ENCODE results near the gene AIPL1.

Gene AIPL1

GRCh38 chr17:6480303-6480675 lies 45.4 kb upstream of the AIPL1 start:
- H3K4me2 ChIP-seq (ENCODE audit: low read depth, low read length, poor library complexity, severe bottlenecking) = no peak overlapping the region
- H3K9me2 ChIP-seq (replicated peaks; ENCODE audit: low read depth, low read length) = no peaks in the 10 kb centered on the region
- no peak overlapping the region for H3K4me3 ChIP-seq (ENCODE audit: low read length, poor library complexity, severe bottlenecking)
- no peaks in the 10 kb centered on the region for H3K36me3 ChIP-seq (ENCODE audit: insufficient read depth, low read length)
- H2AFZ ChIP-seq (ENCODE audit: low read length) = no peak overlapping the region
- TF ChIP-seq EZH2phosphoT487 (IDR thresholded peaks at IDR 0.05; ENCODE audit: borderline replicate concordance) = no peak
- TF ChIP-seq, protein P1, sequence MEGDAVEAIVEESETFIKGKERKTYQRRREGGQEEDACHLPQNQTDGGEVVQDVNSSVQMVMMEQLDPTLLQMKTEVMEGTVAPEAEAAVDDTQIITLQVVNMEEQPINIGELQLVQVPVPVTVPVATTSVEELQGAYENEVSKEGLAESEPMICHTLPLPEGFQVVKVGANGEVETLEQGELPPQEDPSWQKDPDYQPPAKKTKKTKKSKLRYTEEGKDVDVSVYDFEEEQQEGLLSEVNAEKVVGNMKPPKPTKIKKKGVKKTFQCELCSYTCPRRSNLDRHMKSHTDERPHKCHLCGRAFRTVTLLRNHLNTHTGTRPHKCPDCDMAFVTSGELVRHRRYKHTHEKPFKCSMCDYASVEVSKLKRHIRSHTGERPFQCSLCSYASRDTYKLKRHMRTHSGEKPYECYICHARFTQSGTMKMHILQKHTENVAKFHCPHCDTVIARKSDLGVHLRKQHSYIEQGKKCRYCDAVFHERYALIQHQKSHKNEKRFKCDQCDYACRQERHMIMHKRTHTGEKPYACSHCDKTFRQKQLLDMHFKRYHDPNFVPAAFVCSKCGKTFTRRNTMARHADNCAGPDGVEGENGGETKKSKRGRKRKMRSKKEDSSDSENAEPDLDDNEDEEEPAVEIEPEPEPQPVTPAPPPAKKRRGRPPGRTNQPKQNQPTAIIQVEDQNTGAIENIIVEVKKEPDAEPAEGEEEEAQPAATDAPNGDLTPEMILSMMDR (conservative IDR thresholded peaks at IDR 0.05; ENCODE audit: low read length) = no peak
- no peaks in the 10 kb centered on the region for H3K4me1 ChIP-seq (ENCODE audit: insufficient read depth, low read length, poor library complexity, severe bottlenecking)
- no peaks in the 10 kb centered on the region for H3K27me3 ChIP-seq (ENCODE audit: insufficient read depth, low read length, poor library complexity, severe bottlenecking)
- H3K9ac ChIP-seq (ENCODE audit: low read depth, low read length, poor library complexity, severe bottlenecking) = no peak overlapping the region
- no peaks in the 10 kb centered on the region for H3F3A ChIP-seq (ENCODE audit: low read depth)
- H3K79me2 ChIP-seq (ENCODE audit: insufficient read depth, low read length) = no peaks in the 10 kb centered on the region
- no peaks in the 10 kb centered on the region for H4K20me1 ChIP-seq (ENCODE audit: insufficient read depth, low read length, poor library complexity, severe bottlenecking)
- no peaks in the 10 kb centered on the region for H3K9me3 ChIP-seq (ENCODE audit: insufficient read depth, low read depth, low read length)

DNA sequence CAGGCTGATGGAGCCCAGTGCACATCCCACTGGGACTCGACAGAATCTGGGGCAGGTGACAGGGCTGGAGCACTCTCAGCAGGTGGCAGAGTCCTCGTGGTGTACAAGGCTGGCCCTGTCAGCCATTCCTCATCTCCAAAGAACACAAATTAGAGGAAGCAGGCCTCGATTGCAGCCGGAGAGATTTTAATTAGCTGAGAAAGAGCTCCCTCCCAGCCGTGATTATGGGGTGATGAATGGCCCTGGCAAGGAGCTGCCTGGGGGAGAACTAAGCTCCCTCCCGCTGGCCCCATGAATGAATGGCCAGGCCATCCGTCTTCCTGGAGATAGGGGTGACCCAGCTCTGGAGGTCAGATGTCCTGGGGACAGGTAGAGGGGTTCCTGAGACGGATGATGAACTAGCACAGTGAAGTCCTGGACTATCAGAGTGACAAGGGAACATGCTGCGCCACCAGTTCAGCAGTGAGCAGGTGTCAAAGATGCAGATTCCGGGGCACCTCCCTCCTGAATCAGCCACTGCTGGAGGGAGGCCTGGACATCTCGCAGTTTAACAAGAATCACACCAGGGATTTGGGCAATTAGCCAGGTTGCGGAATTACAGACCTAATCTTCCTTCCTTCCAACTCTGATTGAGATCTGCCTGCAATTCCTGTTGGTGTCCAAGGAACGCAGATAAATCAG lies 44.8 kb upstream of the AIPL1 start:
- Histone ChIP-seq H2AFZ (ENCODE audit: low read length) (no peak overlapping the region), H3K4me2 (ENCODE audit: low read depth, low read length, poor library complexity, severe bottlenecking) (no peak overlapping the region), H3K27me3 (ENCODE audit: insufficient read depth, low read length, poor library complexity, severe bottlenecking) (no peaks in the 10 kb centered on the region), H4K20me1 (ENCODE audit: insufficient read depth, low read length, poor library complexity, severe bottlenecking) (no peaks in the 10 kb centered on the region), H3K4me1 (ENCODE audit: insufficient read depth, low read length, poor library complexity, severe bottlenecking) (no peaks in the 10 kb centered on the region), H3K9me2 (replicated peaks; ENCODE audit: low read depth, low read length) (no peaks in the 10 kb centered on the region), H3K79me2 (ENCODE audit: insufficient read depth, low read length) (no peaks in the 10 kb centered on the region), H3K9ac (ENCODE audit: low read depth, low read length, poor library complexity, severe bottlenecking) (no peak overlapping the region), H3K9me3 (ENCODE audit: insufficient read depth, low read depth, low read length) (no peaks in the 10 kb centered on the region), H3F3A (ENCODE audit: low read depth) (no peaks in the 10 kb centered on the region), H3K4me3 (ENCODE audit: low read length, poor library complexity, severe bottlenecking) (no peak overlapping the region), H3K36me3 (ENCODE audit: insufficient read depth, low read length) (no peaks in the 10 kb centered on the region)
- TF ChIP-seq, protein P1 (conservative IDR thresholded peaks at IDR 0.05; ENCODE audit: low read length) = no peak

GRCh38 chr17:6478486-6478885 lies 43.6 kb upstream of the AIPL1 start:
- H4K20me1 ChIP-seq (ENCODE audit: insufficient read depth, low read length, poor library complexity, severe bottlenecking) = no peaks in the 10 kb centered on the region
- no peak overlapping the region for H3K9ac ChIP-seq (ENCODE audit: low read depth, low read length, poor library complexity, severe bottlenecking)
- no peaks in the 10 kb centered on the region for H3F3A ChIP-seq (ENCODE audit: low read depth)
- H2AFZ ChIP-seq (ENCODE audit: low read length) = no peak overlapping the region
- no peaks in the 10 kb centered on the region for H3K27me3 ChIP-seq (ENCODE audit: insufficient read depth, low read length, poor library complexity, severe bottlenecking)
- no peak for TF ChIP-seq EZH2phosphoT487 (IDR thresholded peaks at IDR 0.05; ENCODE audit: borderline replicate concordance)
- TF ChIP-seq, protein P1 (conservative IDR thresholded peaks at IDR 0.05; ENCODE audit: low read length) = no peak
- H3K4me1 ChIP-seq (ENCODE audit: insufficient read depth, low read length, poor library complexity, severe bottlenecking) = no peaks in the 10 kb centered on the region
- H3K79me2 ChIP-seq (ENCODE audit: insufficient read depth, low read length) = no peaks in the 10 kb centered on the region
- no peak overlapping the region for H3K4me2 ChIP-seq (ENCODE audit: low read depth, low read length, poor library complexity, severe bottlenecking)
- H3K36me3 ChIP-seq (ENCODE audit: insufficient read depth, low read length) = no peaks in the 10 kb centered on the region
- H3K9me2 ChIP-seq (replicated peaks; ENCODE audit: low read depth, low read length) = no peaks in the 10 kb centered on the region
- H3K4me3 ChIP-seq (ENCODE audit: low read length, poor library complexity, severe bottlenecking) = no peak overlapping the region
- H3K9me3 ChIP-seq (ENCODE audit: insufficient read depth, low read depth, low read length) = no peaks in the 10 kb centered on the region
